LNCaP clone FGC (cell line): ENCODE measurements around the gene EREG.
A peak's percentile ranks its signal among the peaks of the same experiment; 100 is the strongest.

Source experiments
- DNase-seq: peaks from one replicate; pipeline ENCODE4 v3.0.0-alpha.2; 2011; ENCODE audit warnings: low read depth
- H3K4me3 ChIP-seq: 2 replicates; pipeline ENCODE4 v1.5.1; 2011; ENCODE audit warnings: mild to moderate bottlenecking, low read depth, low read length, control low read depth
- CTCF ChIP-seq: IDR thresholded peaks from 2 replicates; pipeline ENCODE4 v1.5.1; 2012; ENCODE audit warnings: mild to moderate bottlenecking; ENCODE audit not compliant: control insufficient read depth, insufficient read depth; ENCODE audit errors: extremely low read depth

The EREG gene

DNA sequence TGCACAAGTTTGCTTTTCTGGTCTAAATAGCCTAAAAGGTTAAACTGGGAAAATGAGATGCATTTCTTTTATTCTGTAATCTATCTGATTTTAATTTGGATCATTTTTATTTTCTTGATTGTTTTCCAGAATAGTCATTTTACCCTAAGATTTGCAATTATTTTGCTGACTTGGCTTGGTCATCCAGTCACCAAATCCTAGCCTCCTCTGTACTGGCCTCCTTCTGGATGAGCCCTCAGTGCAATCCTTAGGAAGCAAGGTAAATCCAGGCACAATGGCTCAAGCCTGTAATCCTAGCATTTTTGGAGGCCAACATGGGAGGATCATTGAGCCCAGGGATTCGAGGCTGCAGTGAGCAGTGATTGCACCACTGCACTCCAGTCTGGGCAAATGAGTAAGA is 9.2 kb downstream of the EREG start:
- TF ChIP-seq CTCF, result no peak
- no peak for DNase-seq
- H3K4me3 ChIP-seq, result no peak overlapping the region

GRCh38 chr4:74374561-74375327 is 9.8 kb downstream of the EREG start:
- no peak overlapping the region for H3K4me3 ChIP-seq
- TF ChIP-seq CTCF, result no peak
- peak; percentile 67 for DNase-seq

DNA sequence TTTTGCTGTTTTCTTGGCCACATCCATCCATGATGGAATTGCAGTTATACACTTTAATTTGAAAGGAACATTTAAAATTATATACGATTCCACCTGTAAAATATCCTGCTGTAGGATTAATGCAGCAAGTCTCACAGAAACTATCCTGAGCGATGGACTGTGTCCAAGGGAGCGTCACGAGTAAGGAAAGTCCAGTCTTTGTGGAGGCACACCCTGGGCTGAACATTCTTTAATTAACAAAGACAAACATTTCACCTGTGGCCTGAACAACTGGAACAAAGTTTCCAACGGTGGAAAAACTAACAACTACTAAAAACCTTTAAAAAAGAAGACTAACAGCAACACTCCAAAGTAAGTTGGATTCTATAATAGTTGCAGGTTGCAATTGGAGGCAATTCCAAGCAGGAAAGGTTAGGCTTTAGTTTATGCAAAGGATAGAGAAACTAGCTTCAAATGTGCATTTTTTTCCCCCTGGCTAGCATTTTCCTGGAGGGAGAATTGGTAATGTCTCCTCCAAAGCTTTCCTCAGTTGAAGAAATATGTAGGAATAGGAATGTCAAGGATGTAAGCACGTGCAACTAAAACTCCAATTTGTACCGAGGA is 11.0 kb downstream of the EREG start:
- no peak overlapping the region for H3K4me3 ChIP-seq
- TF ChIP-seq CTCF, result no peak
- no peak for DNase-seq

- no peak overlapping the region for H3K4me3 ChIP-seq
- peak; percentile 68 for TF ChIP-seq CTCF
- DNase-seq, result peak; percentile 45
Measured at GRCh38 chr4:74376888-74377483, 12.0 kb downstream of the EREG start.

- DNase-seq, result no peak
- TF ChIP-seq CTCF, result no peak
- no peak overlapping the region for H3K4me3 ChIP-seq
Measured at GRCh38 chr4:74377714-74378113, 12.8 kb downstream of the EREG start.

GRCh38 chr4:74378573-74378972 is 13.6 kb downstream of the EREG start:
- H3K4me3 ChIP-seq, result no peak overlapping the region
- TF ChIP-seq CTCF, result no peak
- DNase-seq, result no peak

- H3K4me3 ChIP-seq, result no peak overlapping the region
- DNase-seq, result no peak
- no peak for TF ChIP-seq CTCF
Measured at GRCh38 chr4:74379912-74380311, 15.0 kb downstream of the EREG start.
